ENCODE data around the gene C1QTNF1. TPM values are rescaled to one million over a fixed set of nuclear protein-coding genes. Genes with fewer than 3 reads are reported as not detected.

Gene C1QTNF1
- total and polyA plus RNA-seq, 8 donors, result 2.9 to 20.3 (median 12.7) TPM

DNA sequence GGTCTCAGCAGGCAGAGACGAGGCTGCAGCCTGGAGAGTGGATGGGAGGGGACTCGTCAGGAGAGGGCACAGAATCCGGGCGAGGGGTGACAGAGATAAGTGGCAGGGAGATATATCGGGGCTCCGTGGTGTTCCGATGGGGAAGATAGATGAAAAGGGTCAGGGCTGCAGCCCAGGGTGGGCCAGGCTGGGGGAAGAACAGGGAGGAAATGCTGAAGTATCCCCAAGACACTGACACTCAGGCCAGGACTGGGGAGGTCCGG lies 46.4 kb upstream of the C1QTNF1 start:
- WGBS, 5 donors, result 37 to 57% (median 47%) methylated on average over 8 of the region's 8 CpGs
- no peak for DNase-seq

DNA sequence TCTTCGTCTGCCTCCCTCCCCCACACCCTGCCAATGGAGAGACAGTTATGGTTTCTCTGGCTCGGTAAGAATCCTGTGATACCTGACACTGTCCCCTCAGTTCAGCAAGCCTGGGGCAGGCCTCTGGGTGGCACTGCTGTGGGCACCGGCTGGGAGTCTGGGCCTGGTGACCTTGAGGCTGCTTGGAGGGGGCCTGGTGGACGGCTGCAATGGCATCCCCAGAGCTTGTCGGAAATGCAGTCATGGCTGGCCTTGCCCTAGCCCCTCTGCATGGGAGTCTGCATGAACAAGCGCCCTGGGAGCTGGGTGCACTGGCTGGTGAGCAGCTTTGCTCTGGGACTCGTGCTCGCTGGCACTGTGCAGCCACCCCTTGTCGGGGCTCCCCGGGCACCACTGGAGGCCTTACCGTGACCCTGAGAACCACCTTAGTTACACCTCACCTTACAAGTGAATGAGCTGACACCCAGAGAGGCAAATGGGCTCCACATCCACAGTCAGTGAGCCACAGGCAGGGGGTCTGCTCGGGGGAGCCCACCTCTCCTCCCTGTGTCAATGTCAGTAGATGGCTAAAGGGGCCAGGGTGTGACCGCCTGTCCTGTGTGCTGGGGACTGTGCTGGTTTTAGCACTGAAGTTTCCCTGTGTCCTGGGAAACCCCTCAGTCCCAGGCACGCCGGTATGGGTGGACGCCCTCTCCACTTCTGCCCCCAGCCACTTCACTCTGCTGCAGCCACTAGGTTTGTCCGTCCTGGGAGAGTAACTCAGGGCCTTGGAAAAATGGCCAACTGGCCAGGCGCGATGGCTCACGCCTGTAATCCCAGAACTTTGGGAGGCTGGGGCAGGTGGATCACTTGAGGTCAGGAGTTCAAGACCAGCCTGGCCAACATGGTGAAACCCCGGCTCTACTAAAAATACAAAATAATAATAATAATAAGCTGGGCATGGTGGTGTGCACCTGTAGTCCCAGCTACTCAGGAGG lies 45.7 kb upstream of the C1QTNF1 start:
- Histone ChIP-seq H3K36me3 (peaks cover 0 to 17% (median 9%) of the 10 kb centered on the region in 4 donors), H3K27ac (peak overlapping the region; percentile 28 to 89 (median 80)), H3K4me3 (peak overlapping the region; percentile 39 to 56 (median 41)), H3K4me1 (peaks cover 43 to 72% (median 62%) of the 10 kb centered on the region in 4 donors), H3K27me3 (no peaks in the 10 kb centered on the region), H3K9me3 (no peaks in the 10 kb centered on the region)
- peak in 1 of 2 donors; percentile 44 for DNase-seq
- no peak for TF ChIP-seq POLR2AphosphoS5 (IDR thresholded peaks at IDR 0.05)
- TF ChIP-seq CTCF (IDR thresholded peaks at IDR 0.05), result no peak
- TF ChIP-seq EP300 (IDR thresholded peaks at IDR 0.05), result no peak
- TF ChIP-seq POLR2A (IDR thresholded peaks at IDR 0.05), result no peak
- intact Hi-C loops (cut with DNase I; ENCODE audit: low total_unique reads), result no loop called here
- 39 to 56% (median 45%) methylated on average over 17 to 21 of the region's 21 CpGs for WGBS, 5 donors

More for the DNA sequence above, 46.4 kb upstream of the C1QTNF1 start:
- Histone ChIP-seq H3K27me3 (no peaks in the 10 kb centered on the region), H3K27ac (peak overlapping the region; percentile 28 to 89 (median 80)), H3K4me3 (peak overlapping the region in 3 of 4 donors; percentile 39 to 56 (median 42)), H3K36me3 (peaks cover 0 to 22% (median 14%) of the 10 kb centered on the region in 4 donors), H3K4me1 (peaks cover 43 to 76% (median 62%) of the 10 kb centered on the region in 4 donors), H3K9me3 (no peaks in the 10 kb centered on the region)
- TF ChIP-seq POLR2AphosphoS5 (IDR thresholded peaks at IDR 0.05), result no peak
- no peak for TF ChIP-seq POLR2A (IDR thresholded peaks at IDR 0.05)
- TF ChIP-seq EP300 (IDR thresholded peaks at IDR 0.05), result no peak
- no peak for TF ChIP-seq CTCF (IDR thresholded peaks at IDR 0.05)
- intact Hi-C loops (cut with DNase I; ENCODE audit: low total_unique reads), result no loop called here

GRCh38 chr17:78979780-78980623 lies 44.0 kb upstream of the C1QTNF1 start, which contains the start of gene LGALS3BP:
TSS of gene LGALS3BP (minus strand) at chr17:78979923. CDS start at chr17:78977191, 2,732 bp downstream.
- Histone ChIP-seq H3K36me3 (peaks cover 0 to 4% (median 0%) of the 10 kb centered on the region in 4 donors), H3K9me3 (no peaks in the 10 kb centered on the region), H3K4me3 (peak within 1 kb of the TSS; percentile 39 to 56 (median 41)), H3K4me1 (peaks cover 39 to 57% (median 56%) of the 10 kb centered on the region in 4 donors), H3K27me3 (no peaks in the 10 kb centered on the region), H3K27ac (peak within 1 kb of the TSS; percentile 78 to 89 (median 86))
- intact Hi-C loops (cut with DNase I; ENCODE audit: low total_unique reads), result no loop called here
- peak; percentile 77 to 96 for DNase-seq
- TF ChIP-seq POLR2AphosphoS5 (IDR thresholded peaks at IDR 0.05), result peak in 2 of 3 donors; percentile 80 to 82
- TF ChIP-seq EP300 (IDR thresholded peaks at IDR 0.05), result no peak
- TF ChIP-seq POLR2A (IDR thresholded peaks at IDR 0.05), result no peak
- TF ChIP-seq CTCF (IDR thresholded peaks at IDR 0.05), result no peak
- WGBS, 5 donors, result 28 to 35% (median 30%) methylated on average over 11 to 16 of the region's 16 CpGs

- H3K9me3 ChIP-seq, result no peaks in the 10 kb centered on the region
- no peak overlapping the region for H3K4me3 ChIP-seq
- peak overlapping the region; percentile 78 to 89 (median 86) for H3K27ac ChIP-seq
- DNase-seq, result no peak
- no peak for TF ChIP-seq EP300 (IDR thresholded peaks at IDR 0.05)
- no peak for TF ChIP-seq POLR2AphosphoS5 (IDR thresholded peaks at IDR 0.05)
- TF ChIP-seq POLR2A (IDR thresholded peaks at IDR 0.05), result no peak
- TF ChIP-seq CTCF (IDR thresholded peaks at IDR 0.05), result no peak
- intact Hi-C loops (cut with DNase I; ENCODE audit: low total_unique reads), result no loop called here
- peaks cover 0 to 4% (median 0%) of the 10 kb centered on the region in 4 donors for H3K36me3 ChIP-seq
- 63 to 73% (median 68%) methylated on average over 6 to 8 of the region's 8 CpGs for WGBS, 5 donors
- H3K27me3 ChIP-seq, result no peaks in the 10 kb centered on the region
- H3K4me1 ChIP-seq, result peaks cover 39 to 53% (median 51%) of the 10 kb centered on the region in 4 donors
These were observed 43.4 kb upstream of the C1QTNF1 start for GRCh38 chr17:78980624-78980972.
